ENCODE results near the gene CKAP2.
"Not testable (repeated sequence)": the region's sequence is repeated elsewhere in the genome, so short reads cannot be mapped to it uniquely, and the experiment has no call there.

GRCh38 chr13:52480677-52481428, 25.6 kb downstream of the CKAP2 start:
- TF ChIP-seq CTCF (conservative IDR thresholded peaks at IDR 0.05; ENCODE audit: low read length); EZH2phosphoT487 (IDR thresholded peaks at IDR 0.05; ENCODE audit: borderline replicate concordance, low read depth, low read length): not testable (repeated sequence)

Measured in OCI-LY7 (cell line).